PC-3 (cell line): ENCODE results near the gene PLEKHA6.

ENCODE experiments used
- CTCF ChIP-seq: fragments of 300-600 bp; sonication (generic); conservative IDR thresholded peaks from 2 replicates; pipeline ENCODE4 v1.5.1; 2017; ENCODE audit warnings: antibody characterized with exemption, low read depth, mild to moderate bottlenecking, low read length
- EZH2 ChIP-seq: fragments of 300-600 bp; sonication (generic); IDR thresholded peaks from one replicate; pipeline ENCODE4 v1.6.1; 2017; ENCODE audit warnings: antibody characterized with exemption, mild to moderate bottlenecking, low read length; ENCODE audit not compliant: unreplicated experiment

DNA sequence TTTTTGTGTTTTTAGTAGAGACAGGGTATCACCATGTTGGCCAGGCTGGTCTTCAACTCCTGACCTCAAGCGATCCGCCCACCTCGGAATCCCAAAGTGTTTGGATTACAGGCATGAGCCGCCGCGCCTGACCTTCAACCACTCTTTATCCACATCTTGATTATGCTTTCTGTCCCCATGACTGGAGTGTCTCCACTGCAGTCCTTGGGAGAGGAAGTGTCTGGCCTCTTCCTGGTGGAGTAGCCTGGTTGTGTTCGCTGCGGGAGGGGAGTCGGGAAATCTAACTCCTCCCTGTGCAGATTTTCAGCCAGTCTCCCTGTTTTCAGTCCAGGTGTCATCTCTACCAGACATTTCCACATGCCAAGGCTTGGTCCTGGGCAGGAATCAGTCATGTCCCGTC lies 173.1 kb downstream of the PLEKHA6 start:
- TF ChIP-seq CTCF (no peak), EZH2 (no peak)
